T-helper 22 cell (primary cell): ENCODE data around the gene NEURL4.

Source experiments
- DNase-seq: peaks from one replicate; pipeline ENCODE4 v3.0.0-alpha.2; 2020; ENCODE audit warnings: low read depth

Gene NEURL4

GRCh38 chr17:7323731-7324437 is 5.3 kb downstream of the NEURL4 start:
- peak; percentile 30 for DNase-seq

GRCh38 chr17:7322520-7323194 is 6.5 kb downstream of the NEURL4 start:
- DNase-seq, result no peak

- DNase-seq, result no peak
Measured at GRCh38 chr17:7321466-7321865, 7.7 kb downstream of the NEURL4 start.

- no peak for DNase-seq
Measured at GRCh38 chr17:7318121-7318860, 10.8 kb downstream of the NEURL4 start.

GRCh38 chr17:7317161-7317803 is 11.9 kb downstream of the NEURL4 start:
- DNase-seq, result no peak

GRCh38 chr17:7315570-7316235 is 13.4 kb downstream of the NEURL4 start:
- DNase-seq, result no peak

- DNase-seq, result peak; percentile 89
Measured at GRCh38 chr17:7314719-7315569, 14.2 kb downstream of the NEURL4 start, which contains the start of gene GPS2. Gene GPS2, minus strand, starts transcription at chr17:7315360. Its CDS starts 308 bp downstream, at chr17:7315052.

GRCh38 chr17:7313890-7314718 is 15.0 kb downstream of the NEURL4 start:
- no peak for DNase-seq

GRCh38 chr17:7313088-7313889 is 15.8 kb downstream of the NEURL4 start:
- no peak for DNase-seq

- DNase-seq, result no peak
Measured at GRCh38 chr17:7312432-7313087, 16.6 kb downstream of the NEURL4 start.

GRCh38 chr17:7311110-7311705 is 17.9 kb downstream of the NEURL4 start:
- DNase-seq, result no peak

- DNase-seq, result no peak
Measured at GRCh38 chr17:7309628-7310027, 19.5 kb downstream of the NEURL4 start.

GRCh38 chr17:7308625-7309433 is 20.3 kb downstream of the NEURL4 start:
- DNase-seq, result peak; percentile 91

- DNase-seq, result peak; percentile 43
Measured at GRCh38 chr17:7307686-7308624, 21.2 kb downstream of the NEURL4 start.

- peak; percentile 100 for DNase-seq
Measured at GRCh38 chr17:7306911-7307685, 22.0 kb downstream of the NEURL4 start, which contains the start of gene EIF5A. Gene EIF5A, plus strand, starts transcription at chr17:7307628. Its CDS starts 2,008 bp downstream, at chr17:7309636.
